H1 (cell line): ENCODE measurements around the gene HNF1A. TPM values are rescaled to one million over a fixed set of nuclear protein-coding genes. Genes with fewer than 3 reads are reported as not detected.

ENCODE experiments used
- NRF1 ChIP-seq: IDR thresholded peaks from 2 replicates; pipeline ENCODE4 v1.6.1; 2011; ENCODE audit warnings: mild to moderate bottlenecking, low read depth, low read length, improper control_type of control experiment
- SAP30 ChIP-seq: fragments of 300-600 bp; sonication (generic); IDR thresholded peaks from 2 replicates; pipeline ENCODE4 v1.7.1; 2012; ENCODE audit warnings: low read length, moderate library complexity, mild to moderate bottlenecking, inconsistent platforms; ENCODE audit not compliant: insufficient read depth, insufficient replicate concordance
- polyA plus RNA-seq, 7 experiments: library from polyadenylated mRNA; depleted of rRNA in 3 of 7; stranded (reverse) in 5 of 7; unstranded in 2 of 7; fragments of >200 nt in 5 of 7; fragments of 200-250 nt in 2 of 7; gene quantifications; 1 replicate in 5 of 7; 2 replicates in 1 of 7; 4 replicates in 1 of 7; pipeline versions ENCODE4 v1.2.1 to v1.2.3, GENCODE V29; 2011 to 2013; ENCODE audit warnings: missing spikeins in 2 of 7, mixed read lengths in 2 of 7
- total RNA-seq: library from RNA; stranded (reverse); fragmentation: NEBNext Ultra II Directional; extraction: Animal tissue kit (Norgen Biotek cat#: 25700); gene quantifications from 2 replicates; pipeline ENCODE4 v1.2.1, GENCODE V29; 2021

HNF1A gene
- total and polyA plus RNA-seq, 2 of the 8 experiments (the other 6 are each of a cell fraction or from before 2014, with no cell fraction given), result not detected

- TF ChIP-seq NRF1 (no peak), SAP30 (peak; percentile 59)
- TF ChIP-seq, all 59 proteins: peak for 21
Observed at GRCh38 chr12:121015825-121016766, 37.8 kb downstream of the HNF1A start, which contains the start of gene C12orf43 (continued).
